ENCODE data around the gene DDIT4.

DDIT4 gene

DNA sequence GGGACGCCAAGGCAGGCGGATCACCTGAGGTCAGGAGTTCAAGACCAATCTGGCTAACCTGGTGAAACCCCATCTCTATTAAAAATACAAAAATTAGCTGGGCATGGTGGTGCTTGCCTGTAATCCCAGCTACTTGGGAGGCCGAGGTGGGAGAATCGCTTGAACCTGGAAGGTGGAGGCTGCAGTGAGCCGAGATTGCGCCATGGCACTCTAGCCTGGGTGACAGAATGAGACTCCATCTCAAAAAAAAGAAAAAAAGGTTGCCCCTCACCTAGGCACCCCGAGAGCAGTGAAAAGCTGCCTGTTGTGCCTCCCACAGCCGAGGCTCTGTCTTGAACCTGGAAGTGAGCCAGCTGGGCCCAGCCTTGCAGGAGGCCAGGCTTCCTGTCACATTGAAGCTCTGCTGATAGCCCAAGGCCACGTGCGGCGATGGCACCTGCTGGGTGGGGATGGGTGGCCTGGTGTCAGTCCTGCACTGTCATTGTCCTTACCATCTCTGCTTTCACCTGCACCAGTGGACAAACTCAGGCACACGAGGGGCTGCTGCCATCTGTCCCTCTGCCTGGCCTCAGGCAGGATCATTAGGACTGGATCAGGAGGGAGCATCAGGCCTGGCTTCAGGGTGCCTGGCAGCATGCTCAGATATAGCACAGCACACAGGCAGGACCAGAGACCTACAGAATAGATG, 43.2 kb downstream of the DDIT4 start:
- no peaks in the 10 kb centered on the region for H3K27me3 ChIP-seq (ENCODE audit: control insufficient read depth in 1 of 2, insufficient read depth in 2 of 2, low read length in 2 of 2)
- no peak overlapping the region for H3K4me3 ChIP-seq (ENCODE audit: low read depth in 1 of 2, low read length in 2 of 2)
- H3K36me3 ChIP-seq (ENCODE audit: insufficient read depth, low read length), result no peaks in the 10 kb centered on the region
- no peaks in the 10 kb centered on the region for H3K9me3 ChIP-seq (ENCODE audit: low read length)
- H3K4me1 ChIP-seq (ENCODE audit: insufficient read depth, low read length), result peaks cover 41% of the 10 kb centered on the region
- no peak overlapping the region for H3K9ac ChIP-seq (ENCODE audit: low read length)
- no peak overlapping the region for H3K27ac ChIP-seq (ENCODE audit: low read depth, low read length)

DNA sequence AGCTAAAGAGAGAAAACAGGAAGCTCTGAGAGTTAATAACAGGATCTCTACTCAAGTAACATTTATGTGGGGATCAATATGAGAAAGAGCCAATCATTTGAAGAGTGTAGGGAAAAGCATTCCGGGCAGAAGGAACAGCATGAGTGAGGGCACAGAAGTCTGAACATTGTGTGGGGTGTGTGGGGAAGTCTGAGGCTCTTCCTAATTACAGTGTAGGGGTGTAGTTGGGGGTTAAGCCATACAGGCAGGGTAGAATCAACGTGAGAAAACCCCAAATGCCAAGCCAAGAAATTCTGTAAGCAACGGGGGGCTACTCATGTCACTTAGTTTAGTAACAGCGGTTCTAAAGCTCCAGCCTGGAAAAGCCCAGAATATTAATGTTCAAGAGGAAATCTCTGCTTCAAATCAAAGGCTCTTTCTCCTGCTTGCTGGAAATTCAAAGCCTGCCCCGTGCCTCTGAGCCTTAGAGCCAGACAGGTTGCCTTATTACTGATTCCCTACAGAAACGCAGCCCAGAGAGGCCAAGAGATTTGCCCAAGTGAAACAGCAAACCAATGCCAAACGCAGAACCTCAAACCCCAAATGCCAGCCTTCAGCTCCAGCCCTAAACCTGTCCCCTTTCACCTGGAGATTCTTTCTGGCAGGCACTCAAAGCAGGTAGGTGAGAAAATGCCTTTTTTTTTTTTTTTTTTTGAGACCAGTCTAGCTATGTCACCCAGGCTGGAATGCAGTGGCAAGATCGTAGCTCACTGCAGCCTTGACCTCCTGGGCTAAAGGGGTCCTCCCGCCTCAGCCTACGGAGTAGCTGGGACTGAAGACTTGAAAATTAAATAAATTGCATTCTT, 44.9 kb downstream of the DDIT4 start:
- peak overlapping the region; percentile 79 for H3K27ac ChIP-seq (ENCODE audit: low read depth, low read length)
- H3K4me3 ChIP-seq (ENCODE audit: low read depth in 1 of 2, low read length in 2 of 2), result peak overlapping the region in 1 of 2 donors; percentile 55
- no peak overlapping the region for H3K9ac ChIP-seq (ENCODE audit: low read length)
- H3K9me3 ChIP-seq (ENCODE audit: low read length), result no peaks in the 10 kb centered on the region
- no peaks in the 10 kb centered on the region for H3K36me3 ChIP-seq (ENCODE audit: insufficient read depth, low read length)
- no peaks in the 10 kb centered on the region for H3K27me3 ChIP-seq (ENCODE audit: control insufficient read depth in 1 of 2, insufficient read depth in 2 of 2, low read length in 2 of 2)
- H3K4me1 ChIP-seq (ENCODE audit: insufficient read depth, low read length), result peaks cover 41% of the 10 kb centered on the region

DNA sequence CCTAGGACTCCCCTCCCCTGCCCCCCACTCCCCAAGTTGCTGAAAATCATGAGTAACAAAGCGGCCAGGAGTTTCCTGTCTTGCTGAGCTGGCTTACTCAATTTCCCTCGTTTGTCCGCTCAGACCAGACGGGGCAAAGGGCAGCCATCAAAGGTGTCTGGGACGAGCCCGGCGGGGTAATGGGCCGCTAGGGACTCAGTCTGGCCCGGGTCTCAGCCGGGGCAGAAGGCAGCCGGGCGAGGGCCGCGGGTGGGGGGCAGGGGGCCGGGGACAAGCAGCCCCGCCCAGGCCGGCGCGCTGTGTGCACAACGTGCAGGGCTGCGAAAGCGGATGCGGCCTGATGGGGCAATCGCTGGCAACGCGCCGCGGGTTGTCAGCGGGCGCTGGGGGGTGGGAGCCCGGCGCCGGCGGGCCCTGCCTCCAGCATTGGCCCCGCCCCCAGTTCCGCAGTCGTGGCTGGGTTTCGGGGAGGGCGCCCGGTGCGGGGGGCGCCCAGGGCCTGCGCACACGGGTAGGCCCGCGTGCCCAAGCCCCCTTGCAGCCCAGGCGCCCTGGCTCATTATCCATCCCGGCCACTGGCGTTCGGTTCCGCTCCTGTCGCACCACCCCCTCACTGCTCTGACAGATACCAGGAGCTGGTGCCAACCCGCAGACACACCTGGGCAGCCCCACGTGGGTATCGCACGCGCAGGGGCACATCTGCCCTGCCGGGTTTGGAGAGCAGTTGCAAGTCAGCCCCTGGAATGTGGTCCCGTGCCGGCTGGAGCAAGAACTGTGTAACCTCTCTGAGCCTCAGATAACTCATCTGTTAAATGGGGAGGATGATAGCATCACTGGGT, 45.9 kb downstream of the DDIT4 start:
- Histone ChIP-seq H3K4me3 (ENCODE audit: low read depth in 1 of 2, low read length in 2 of 2) (peak overlapping the region; percentile 37 to 55), H3K4me1 (ENCODE audit: insufficient read depth, low read length) (peaks cover 41% of the 10 kb centered on the region), H3K36me3 (ENCODE audit: insufficient read depth, low read length) (no peaks in the 10 kb centered on the region), H3K9me3 (ENCODE audit: low read length) (no peaks in the 10 kb centered on the region), H3K27ac (ENCODE audit: low read depth, low read length) (peak overlapping the region; percentile 79), H3K9ac (ENCODE audit: low read length) (peak overlapping the region; percentile 57), H3K27me3 (ENCODE audit: control insufficient read depth in 1 of 2, insufficient read depth in 2 of 2, low read length in 2 of 2) (no peaks in the 10 kb centered on the region)

DNA sequence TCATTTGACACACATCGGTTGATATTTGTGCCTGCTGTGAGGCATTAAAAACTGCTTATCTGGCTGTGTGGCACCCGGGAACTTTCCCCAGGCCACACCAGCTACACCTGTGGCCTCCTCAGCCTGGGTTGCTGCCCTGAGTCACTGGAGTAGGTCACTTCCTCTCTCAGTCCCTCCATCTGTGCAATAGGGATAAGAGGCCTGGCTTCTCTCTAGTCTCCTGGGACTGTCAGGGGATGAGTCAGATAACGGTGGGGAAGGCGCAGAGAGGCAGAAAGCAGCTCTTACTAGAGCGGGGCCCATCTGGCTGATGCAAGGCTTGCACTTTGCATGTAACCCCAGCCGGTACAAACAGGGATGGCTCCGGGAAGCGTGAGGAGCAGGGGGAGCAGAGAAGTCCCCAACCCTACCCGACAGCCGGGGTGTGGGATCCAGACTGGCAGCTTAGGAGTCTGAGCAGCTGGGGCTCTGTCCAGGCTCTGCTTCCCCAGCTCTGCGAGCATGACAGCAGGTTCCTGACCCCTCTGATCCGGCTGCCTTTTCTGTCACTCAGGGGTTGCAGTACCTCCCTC, 47.0 kb downstream of the DDIT4 start:
- Histone ChIP-seq H3K9me3 (ENCODE audit: low read length) (no peaks in the 10 kb centered on the region), H3K36me3 (ENCODE audit: insufficient read depth, low read length) (no peaks in the 10 kb centered on the region), H3K4me3 (ENCODE audit: low read depth in 1 of 2, low read length in 2 of 2) (no peak overlapping the region), H3K9ac (ENCODE audit: low read length) (no peak overlapping the region), H3K4me1 (ENCODE audit: insufficient read depth, low read length) (peaks cover 31% of the 10 kb centered on the region), H3K27me3 (ENCODE audit: control insufficient read depth in 1 of 2, insufficient read depth in 2 of 2, low read length in 2 of 2) (no peaks in the 10 kb centered on the region), H3K27ac (ENCODE audit: low read depth, low read length) (peak overlapping the region; percentile 79)

DNA sequence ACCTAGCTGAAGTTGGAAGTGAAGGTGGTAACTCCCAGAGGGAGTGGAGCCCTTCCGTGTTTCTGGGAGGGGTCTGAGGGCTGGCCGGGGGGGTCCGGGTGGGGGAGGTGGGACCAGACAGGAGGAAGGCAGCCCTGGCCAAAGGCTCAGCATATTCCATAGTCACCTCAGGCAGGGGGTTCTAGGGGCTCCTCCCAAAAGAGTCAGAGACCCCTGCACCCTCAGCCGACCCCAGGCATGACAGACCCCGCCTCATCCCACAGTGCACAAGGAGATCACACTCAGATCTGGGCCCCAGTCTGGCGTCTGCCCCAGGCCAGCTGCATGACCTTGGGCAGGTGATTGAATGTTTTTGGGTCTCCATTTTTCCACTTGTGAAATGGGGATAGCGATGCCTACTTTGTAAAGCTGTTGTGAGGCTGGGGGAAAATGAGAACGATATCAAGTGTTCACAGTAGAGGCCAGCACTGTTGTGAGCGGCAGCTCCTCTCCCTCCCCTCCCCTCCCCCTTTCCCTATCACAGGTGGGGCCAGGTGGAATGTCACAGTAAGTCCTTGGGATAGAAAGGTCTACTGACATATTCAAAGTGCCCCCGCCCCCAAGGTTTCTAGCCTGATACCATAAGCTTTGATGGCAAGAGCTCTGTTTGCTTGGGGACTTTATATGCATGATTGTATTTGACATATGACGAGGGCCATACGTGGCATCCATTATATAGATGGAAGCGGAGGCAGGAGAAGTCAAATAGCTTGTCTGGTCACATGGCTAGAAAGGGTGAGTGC, 47.7 kb downstream of the DDIT4 start:
- H3K4me1 ChIP-seq (ENCODE audit: insufficient read depth, low read length), result peaks cover 25% of the 10 kb centered on the region
- no peak overlapping the region for H3K9ac ChIP-seq (ENCODE audit: low read length)

DNA sequence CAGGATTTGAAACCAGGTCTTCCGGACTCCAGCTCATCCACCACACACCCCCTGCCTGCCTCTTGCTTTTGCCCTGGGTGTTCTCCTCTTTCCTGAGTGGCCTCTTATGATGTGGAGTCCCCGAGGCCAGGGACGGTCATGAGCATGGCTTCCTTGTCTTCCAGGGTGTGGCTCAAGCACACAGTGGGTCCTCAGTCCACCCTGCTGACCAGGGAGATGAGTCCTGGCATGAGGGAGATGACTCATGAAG, 48.2 kb downstream of the DDIT4 start:
- Histone ChIP-seq H3K4me3 (ENCODE audit: low read depth in 1 of 2, low read length in 2 of 2) (no peak overlapping the region), H3K9ac (ENCODE audit: low read length) (no peak overlapping the region), H3K9me3 (ENCODE audit: low read length) (no peaks in the 10 kb centered on the region), H3K36me3 (ENCODE audit: insufficient read depth, low read length) (no peaks in the 10 kb centered on the region), H3K4me1 (ENCODE audit: insufficient read depth, low read length) (peaks cover 24% of the 10 kb centered on the region), H3K27ac (ENCODE audit: low read depth, low read length) (no peak overlapping the region), H3K27me3 (ENCODE audit: control insufficient read depth in 1 of 2, insufficient read depth in 2 of 2, low read length in 2 of 2) (no peaks in the 10 kb centered on the region)

More for the DNA sequence above, 47.7 kb downstream of the DDIT4 start:
- Histone ChIP-seq H3K27me3 (ENCODE audit: control insufficient read depth in 1 of 2, insufficient read depth in 2 of 2, low read length in 2 of 2) (no peaks in the 10 kb centered on the region), H3K9me3 (ENCODE audit: low read length) (no peaks in the 10 kb centered on the region), H3K4me3 (ENCODE audit: low read depth in 1 of 2, low read length in 2 of 2) (no peak overlapping the region), H3K27ac (ENCODE audit: low read depth, low read length) (no peak overlapping the region), H3K36me3 (ENCODE audit: insufficient read depth, low read length) (no peaks in the 10 kb centered on the region)

DNA sequence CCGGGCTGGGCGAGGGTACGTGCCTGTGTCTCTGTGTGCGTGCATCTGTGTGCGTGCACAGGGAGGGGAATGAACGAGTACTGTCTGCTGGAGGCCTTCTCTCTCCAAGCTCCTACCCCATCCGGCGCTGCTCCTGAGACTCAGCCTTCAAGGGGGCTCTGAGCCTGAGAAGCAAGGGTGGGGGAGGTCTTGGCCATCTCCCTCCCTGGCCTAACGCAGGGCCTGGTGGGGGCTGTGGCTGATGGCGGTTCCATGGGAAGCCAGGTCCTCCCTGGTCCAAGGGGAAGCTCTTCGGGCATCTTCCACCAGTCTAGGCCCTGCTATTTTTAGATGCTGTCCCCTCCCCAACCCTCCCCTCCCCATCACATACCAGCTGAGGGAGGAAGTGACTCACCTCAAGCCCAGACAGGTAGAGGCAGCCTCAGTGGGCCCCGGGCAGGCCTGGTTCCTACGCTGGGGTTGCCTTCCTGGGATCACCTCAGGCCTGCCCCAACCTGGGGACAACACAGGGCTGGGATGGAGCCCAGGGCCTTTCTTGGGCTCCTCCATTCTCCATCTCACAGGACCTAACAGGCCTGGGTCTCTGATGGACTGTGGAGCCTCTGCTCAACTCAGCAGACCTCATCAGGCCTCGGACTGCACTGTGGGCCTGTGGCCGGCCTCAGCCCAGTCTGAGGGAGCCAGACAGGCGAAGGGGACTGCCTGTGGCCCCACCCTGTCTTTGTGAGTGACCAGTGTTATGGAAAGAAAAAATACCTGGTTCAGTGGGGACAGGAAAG, 48.7 kb downstream of the DDIT4 start:
- Histone ChIP-seq H3K9ac (ENCODE audit: low read length) (no peak overlapping the region), H3K4me1 (ENCODE audit: insufficient read depth, low read length) (peaks cover 21% of the 10 kb centered on the region), H3K9me3 (ENCODE audit: low read length) (no peaks in the 10 kb centered on the region), H3K27me3 (ENCODE audit: control insufficient read depth in 1 of 2, insufficient read depth in 2 of 2, low read length in 2 of 2) (no peaks in the 10 kb centered on the region), H3K4me3 (ENCODE audit: low read depth in 1 of 2, low read length in 2 of 2) (no peak overlapping the region), H3K36me3 (ENCODE audit: insufficient read depth, low read length) (no peaks in the 10 kb centered on the region), H3K27ac (ENCODE audit: low read depth, low read length) (no peak overlapping the region)

DNA sequence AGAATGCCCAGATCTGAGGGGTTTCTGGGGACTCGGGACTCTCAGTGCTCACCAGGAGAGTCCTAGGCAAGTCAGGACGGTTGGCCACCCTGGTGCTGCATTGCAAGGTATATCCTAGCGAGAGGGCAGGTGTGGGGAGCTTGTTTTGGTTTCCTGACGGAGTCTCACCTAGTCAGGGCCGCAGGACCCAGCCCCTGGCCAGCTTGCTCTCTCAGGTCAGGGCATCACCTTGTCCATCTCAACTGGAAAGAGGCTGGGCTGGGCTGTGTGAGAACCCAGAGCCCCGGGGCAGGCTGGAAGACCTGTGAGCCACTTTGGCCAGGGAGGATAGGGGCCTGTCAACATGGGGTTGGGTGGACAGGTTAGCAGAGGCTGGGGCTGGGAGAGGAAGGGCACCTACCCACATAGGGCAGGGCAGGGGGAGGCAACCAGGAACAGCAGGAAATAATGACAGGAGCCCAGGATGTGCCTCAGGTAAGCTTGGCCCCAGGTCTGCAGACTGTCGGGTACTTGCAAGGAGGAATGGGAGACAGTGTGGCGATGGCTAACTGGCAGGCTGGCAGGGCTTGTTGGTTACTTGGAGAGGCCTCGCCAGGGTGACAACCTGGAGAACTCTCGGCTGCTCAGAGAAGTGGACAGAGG, 49.5 kb downstream of the DDIT4 start:
- H3K27ac ChIP-seq (ENCODE audit: low read depth, low read length), result no peak overlapping the region
- peaks cover 27% of the 10 kb centered on the region for H3K4me1 ChIP-seq (ENCODE audit: insufficient read depth, low read length)

DNA sequence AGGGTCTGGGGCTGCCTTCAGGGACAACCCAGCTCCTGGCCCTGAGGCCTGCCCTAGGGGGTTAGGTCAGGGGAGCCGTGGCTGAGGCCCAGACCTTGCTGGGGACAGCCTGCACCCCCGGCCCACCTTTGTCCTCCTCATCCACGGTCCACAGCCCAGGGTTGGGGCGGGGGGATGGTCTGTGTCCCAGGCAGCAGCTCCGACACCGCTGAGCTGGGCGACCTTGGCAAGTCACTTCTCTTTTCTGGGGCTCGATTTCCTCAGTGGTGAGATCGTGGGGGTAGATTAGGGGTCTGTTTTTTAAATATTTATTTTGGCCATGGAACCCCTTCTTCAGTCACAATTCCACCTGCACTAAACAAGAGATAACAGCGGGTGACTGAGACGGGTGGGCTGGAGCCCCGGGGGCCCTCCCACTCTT, 50.1 kb downstream of the DDIT4 start:
- H3K36me3 ChIP-seq (ENCODE audit: insufficient read depth, low read length), result no peaks in the 10 kb centered on the region
- H3K27me3 ChIP-seq (ENCODE audit: control insufficient read depth in 1 of 2, insufficient read depth in 2 of 2, low read length in 2 of 2), result no peaks in the 10 kb centered on the region
- no peak overlapping the region for H3K4me3 ChIP-seq (ENCODE audit: low read depth in 1 of 2, low read length in 2 of 2)
- no peak overlapping the region for H3K27ac ChIP-seq (ENCODE audit: low read depth, low read length)
- H3K9ac ChIP-seq (ENCODE audit: low read length), result no peak overlapping the region
- H3K9me3 ChIP-seq (ENCODE audit: low read length), result no peaks in the 10 kb centered on the region
- H3K4me1 ChIP-seq (ENCODE audit: insufficient read depth, low read length), result peaks cover 29% of the 10 kb centered on the region

More for the DNA sequence above, 49.5 kb downstream of the DDIT4 start:
- H3K27me3 ChIP-seq (ENCODE audit: control insufficient read depth in 1 of 2, insufficient read depth in 2 of 2, low read length in 2 of 2), result no peaks in the 10 kb centered on the region
- H3K9me3 ChIP-seq (ENCODE audit: low read length), result no peaks in the 10 kb centered on the region
- no peak overlapping the region for H3K9ac ChIP-seq (ENCODE audit: low read length)
- no peak overlapping the region for H3K4me3 ChIP-seq (ENCODE audit: low read depth in 1 of 2, low read length in 2 of 2)
- H3K36me3 ChIP-seq (ENCODE audit: insufficient read depth, low read length), result no peaks in the 10 kb centered on the region

All from muscle layer of colon (tissue), 2 donors.